GM12873 (cell line): Measurements from ENCODE around the gene SLBP.
A peak's percentile ranks its signal among the peaks of the same experiment; 100 is the strongest.

ENCODE experiments used
- CTCF ChIP-seq: IDR thresholded peaks from 2 replicates; pipeline ENCODE4 v1.5.1; 2012; ENCODE audit warnings: low read depth, mild to moderate bottlenecking, moderate library complexity, low read length, control low read depth; ENCODE audit not compliant: insufficient read depth; ENCODE audit errors: missing control alignments

SLBP gene

DNA sequence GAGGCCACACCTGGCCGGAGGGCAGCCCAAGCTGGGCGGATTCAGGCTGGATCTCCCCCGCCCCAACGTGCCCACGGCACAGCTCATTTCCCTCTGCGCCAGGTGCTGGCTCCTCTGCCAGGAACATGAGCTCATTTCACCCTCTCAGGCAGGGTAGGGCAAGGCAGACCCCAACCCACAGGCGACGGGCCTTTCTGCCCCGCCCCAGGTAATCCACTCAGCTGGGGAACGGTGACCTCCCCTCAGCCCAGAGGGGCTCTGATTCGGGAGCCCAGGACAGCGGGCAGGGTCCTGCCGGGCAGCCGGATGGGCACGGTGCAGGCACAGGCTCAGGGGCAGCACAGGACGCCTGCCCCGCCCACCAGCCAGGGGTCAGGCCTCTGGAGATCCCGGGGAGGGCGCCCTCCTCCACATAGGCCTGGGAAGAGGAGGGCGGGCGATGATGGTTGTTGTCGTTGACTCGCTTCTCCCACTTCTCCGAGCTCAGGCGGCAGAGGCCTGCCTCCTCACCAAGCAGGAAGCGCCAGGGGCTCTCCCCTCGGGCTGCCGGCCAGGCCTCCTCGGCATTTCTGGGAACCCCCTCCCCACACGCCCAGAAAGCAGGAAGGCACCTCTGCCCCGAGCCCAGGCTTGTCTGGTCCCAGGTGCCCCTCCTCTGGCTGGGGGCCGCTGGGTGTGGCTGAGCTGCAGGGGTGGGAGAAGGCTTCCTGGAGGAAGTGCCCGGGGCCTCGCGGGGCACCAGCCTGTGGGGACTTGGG lies 40.3 kb upstream of the SLBP start:
- no peak for TF ChIP-seq CTCF

- TF ChIP-seq CTCF: no peak
Measured at GRCh38 chr4:1751919-1752283, 39.8 kb upstream of the SLBP start.

GRCh38 chr4:1751155-1751918 lies 39.2 kb upstream of the SLBP start:
- no peak for TF ChIP-seq CTCF

DNA sequence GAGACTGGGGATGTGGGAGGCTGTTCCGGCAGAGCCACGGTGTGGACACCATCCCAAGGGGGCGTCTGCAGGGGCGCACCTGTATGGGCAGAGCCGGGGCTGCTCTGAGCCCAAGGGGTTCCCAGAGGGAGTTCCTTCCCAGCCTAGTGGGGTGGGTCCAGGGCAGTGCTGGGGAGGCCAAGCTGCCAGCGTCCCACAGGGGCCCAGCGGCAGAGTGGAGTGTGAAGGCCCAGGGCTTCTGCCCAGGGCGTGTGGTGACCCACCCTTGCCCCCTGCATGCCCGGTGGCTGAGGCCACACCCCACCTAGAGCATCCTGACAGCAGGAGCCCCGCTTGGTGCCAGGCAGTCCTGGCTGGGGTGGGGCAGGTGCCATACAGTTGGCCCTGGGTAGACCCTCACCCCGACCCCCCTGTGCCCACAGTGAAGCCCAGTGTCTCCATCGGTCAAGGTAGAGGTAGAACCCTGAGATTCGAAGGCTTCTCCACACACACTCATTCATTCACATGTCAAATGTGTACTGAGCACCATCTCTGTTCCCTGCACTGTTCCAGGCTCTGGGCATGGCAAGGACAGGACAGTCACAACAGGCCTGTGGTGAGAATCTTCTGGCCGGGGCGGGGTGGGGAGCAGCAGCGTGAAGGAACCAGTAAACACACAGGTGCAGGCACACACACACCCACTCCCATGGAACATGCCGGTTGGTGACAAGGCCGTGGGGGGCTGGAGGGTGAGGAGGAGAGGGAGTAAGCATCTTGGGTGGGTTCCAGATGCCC lies 38.4 kb upstream of the SLBP start:
- TF ChIP-seq CTCF: no peak

DNA sequence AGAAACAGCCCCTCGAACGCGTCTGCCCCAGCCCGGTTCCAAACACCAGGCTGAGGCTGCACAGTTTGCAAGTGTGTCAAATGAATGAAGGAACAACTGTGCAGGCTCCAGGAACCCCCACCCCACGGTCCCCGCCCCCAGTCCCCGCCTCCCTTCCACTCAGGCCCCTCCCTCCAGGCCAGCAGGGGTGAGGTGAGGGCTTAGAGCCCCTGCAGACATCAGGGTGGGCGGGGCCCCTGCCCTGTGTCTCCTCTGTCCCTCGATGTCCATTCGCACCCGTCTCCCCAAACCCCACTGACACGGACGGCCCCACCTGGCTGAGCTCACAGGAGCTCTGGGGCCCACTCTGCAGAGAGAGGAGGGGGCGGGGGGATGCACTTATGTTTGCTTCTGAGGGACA lies 37.7 kb upstream of the SLBP start:
- no peak for TF ChIP-seq CTCF

DNA sequence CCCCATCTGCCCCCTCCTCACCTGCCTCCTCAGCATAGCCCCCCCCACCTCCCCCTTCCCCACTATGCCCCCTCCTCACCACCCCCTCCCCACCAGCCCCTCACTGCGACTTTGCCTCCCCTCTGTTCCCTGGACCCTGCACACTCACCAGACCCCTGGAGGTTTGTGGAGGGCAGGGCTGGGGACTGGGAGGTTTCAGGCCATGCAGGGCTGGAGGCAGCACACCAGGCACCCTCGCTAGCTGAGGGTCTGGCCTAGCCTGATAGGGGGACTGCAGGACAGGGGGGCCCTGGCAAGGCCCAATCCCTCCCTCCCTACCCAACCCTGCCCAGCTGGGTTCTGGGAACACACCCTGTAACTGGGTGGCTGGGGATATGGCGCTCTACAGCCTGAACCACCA lies 37.3 kb upstream of the SLBP start:
- TF ChIP-seq CTCF: no peak

DNA sequence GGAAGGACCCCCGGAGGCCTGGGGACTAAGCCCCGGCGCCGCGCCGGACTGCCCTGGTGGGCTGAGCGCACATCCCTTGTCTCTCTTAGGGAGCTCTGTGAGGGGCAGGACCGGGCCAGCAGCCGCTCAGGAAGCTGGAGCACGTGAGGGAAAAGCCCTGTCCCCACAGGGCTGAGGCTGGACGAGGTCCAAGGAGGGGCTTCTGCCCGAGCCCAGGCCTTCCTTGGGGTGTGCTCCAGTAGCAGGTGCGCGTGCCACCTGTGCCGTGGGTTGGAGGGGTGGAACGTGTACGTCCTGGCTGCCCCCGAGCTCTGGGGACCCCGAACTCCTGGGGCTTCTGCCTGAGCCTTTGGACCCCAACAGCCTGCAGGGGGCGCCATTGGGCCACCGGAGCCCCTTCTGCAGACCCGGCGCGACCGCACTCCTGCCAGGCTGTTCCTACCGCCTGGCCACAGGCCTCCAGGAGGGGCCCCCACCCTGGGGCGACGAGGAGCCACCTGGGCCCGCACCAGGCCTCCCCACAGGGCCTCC lies 36.4 kb upstream of the SLBP start:
- peak; percentile 85 for TF ChIP-seq CTCF
